ENCODE results near the gene ARL4A.

GRCh38 chr7:12732428-12732827 is 45.0 kb downstream of the ARL4A start:
- TF ChIP-seq, protein P1, sequence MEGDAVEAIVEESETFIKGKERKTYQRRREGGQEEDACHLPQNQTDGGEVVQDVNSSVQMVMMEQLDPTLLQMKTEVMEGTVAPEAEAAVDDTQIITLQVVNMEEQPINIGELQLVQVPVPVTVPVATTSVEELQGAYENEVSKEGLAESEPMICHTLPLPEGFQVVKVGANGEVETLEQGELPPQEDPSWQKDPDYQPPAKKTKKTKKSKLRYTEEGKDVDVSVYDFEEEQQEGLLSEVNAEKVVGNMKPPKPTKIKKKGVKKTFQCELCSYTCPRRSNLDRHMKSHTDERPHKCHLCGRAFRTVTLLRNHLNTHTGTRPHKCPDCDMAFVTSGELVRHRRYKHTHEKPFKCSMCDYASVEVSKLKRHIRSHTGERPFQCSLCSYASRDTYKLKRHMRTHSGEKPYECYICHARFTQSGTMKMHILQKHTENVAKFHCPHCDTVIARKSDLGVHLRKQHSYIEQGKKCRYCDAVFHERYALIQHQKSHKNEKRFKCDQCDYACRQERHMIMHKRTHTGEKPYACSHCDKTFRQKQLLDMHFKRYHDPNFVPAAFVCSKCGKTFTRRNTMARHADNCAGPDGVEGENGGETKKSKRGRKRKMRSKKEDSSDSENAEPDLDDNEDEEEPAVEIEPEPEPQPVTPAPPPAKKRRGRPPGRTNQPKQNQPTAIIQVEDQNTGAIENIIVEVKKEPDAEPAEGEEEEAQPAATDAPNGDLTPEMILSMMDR (IDR thresholded peaks at IDR 0.05): no peak
- no peak for TF ChIP-seq POLR2A (IDR thresholded peaks at IDR 0.05)
